GM19239 (cell line): ENCODE results near the gene KLHL36.

ENCODE experiments used
- DNase-seq: peaks from one replicate; pipeline ENCODE4 v3.0.0; 2011; ENCODE audit warnings: low spot score; ENCODE audit not compliant: insufficient read length
- FAIRE-seq: peaks from 2 replicates; lab custom pipeline; 2011; peaks lifted over from hg19 to GRCh38; lab: Jason Lieb, UNC

Gene KLHL36

GRCh38 chr16:84647828-84648594 is at the start of gene KLHL36:
TSS of gene KLHL36 (plus strand) at chr16:84648511. CDS start at chr16:84650868, 2,357 bp downstream.
- DNase-seq, result peak; percentile 98
- no peak for FAIRE-seq

DNA sequence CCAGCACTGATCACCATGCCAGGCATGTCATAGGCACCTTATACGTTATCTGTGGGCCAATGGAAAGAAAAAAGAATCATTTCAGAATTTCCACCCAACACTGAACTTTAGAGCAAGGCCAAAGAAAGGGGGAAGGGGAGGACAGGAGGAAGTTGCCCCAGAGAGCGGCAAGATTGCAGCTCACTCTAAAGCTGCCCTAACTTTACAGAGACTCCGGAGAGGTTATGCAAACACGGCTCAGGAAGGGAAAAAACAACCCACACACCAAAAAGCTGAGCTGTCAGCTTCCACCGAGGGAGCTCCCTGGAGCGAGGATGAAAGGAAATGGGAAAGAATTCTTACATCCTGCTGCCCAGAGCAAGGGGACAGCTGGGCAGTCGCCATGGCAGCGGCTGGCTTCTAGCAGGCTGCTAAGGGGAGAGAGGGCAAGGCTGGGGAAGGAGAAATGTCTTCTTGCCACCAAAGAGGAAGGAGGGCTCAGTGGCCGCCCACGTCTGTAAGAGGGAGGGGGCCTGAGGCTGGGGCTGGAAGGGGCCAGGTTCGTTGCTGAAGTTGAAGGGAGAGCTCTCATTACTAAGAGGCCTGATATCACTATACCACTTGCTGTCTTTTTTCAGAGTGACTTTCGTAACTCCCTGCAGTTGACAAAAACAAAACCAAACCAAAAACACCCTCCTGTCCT is 48.6 kb upstream of the KLHL36 start:
- FAIRE-seq (peak; percentile 84), DNase-seq (no peak)

DNA sequence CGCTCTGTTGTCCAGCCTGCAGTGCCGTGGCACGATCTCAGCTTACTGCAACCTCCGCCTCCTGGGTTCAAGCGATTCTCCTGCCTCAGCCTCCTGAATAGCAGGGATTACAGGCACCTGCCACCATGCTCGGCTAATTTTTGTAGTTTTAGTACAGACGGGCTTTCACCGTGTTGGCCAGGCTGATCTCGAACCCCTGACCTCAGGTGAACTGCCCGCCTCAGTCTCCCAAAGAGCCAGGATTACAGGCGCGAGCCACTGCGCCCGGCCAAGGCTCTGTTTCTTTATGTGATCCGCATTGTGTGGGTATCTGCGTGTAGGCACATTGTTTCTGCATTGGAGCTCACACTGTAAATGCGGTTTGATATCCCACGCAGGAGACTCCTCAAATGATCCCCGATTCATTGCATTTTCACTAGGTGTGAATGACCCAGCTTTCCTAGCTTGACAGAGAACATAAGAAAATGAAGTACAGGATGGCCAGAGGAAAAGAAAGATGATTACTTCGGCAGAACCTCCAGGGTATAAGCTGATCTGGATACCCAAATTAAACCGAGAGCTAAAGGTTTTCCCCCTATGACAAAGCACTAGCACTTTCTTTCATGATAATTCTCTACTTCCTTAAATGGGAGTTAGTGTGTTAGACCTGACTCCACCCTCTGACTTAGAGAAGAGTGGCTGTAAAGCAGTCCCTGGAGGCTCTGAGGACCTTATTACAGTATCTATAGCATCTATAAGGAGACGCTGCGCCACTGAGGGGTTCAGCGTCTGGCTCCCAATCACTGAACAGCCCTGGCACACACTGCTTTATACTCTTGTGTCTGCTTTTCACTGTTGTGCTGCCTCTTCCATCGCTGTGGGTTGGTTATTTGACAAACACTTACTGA is 47.7 kb upstream of the KLHL36 start:
- DNase-seq (peak; percentile 53), FAIRE-seq (peak; percentile 87)

- FAIRE-seq (no peak), DNase-seq (no peak)
Observed at GRCh38 chr16:84603140-84603816, 45.0 kb upstream of the KLHL36 start.

- FAIRE-seq (no peak), DNase-seq (no peak)
Observed at GRCh38 chr16:84603940-84604339, 44.4 kb upstream of the KLHL36 start.

GRCh38 chr16:84604477-84605013 is 43.8 kb upstream of the KLHL36 start:
- FAIRE-seq, result no peak
- no peak for DNase-seq

- DNase-seq (no peak), FAIRE-seq (peak; percentile 4)
Observed at GRCh38 chr16:84605339-84605848, 42.9 kb upstream of the KLHL36 start.

DNA sequence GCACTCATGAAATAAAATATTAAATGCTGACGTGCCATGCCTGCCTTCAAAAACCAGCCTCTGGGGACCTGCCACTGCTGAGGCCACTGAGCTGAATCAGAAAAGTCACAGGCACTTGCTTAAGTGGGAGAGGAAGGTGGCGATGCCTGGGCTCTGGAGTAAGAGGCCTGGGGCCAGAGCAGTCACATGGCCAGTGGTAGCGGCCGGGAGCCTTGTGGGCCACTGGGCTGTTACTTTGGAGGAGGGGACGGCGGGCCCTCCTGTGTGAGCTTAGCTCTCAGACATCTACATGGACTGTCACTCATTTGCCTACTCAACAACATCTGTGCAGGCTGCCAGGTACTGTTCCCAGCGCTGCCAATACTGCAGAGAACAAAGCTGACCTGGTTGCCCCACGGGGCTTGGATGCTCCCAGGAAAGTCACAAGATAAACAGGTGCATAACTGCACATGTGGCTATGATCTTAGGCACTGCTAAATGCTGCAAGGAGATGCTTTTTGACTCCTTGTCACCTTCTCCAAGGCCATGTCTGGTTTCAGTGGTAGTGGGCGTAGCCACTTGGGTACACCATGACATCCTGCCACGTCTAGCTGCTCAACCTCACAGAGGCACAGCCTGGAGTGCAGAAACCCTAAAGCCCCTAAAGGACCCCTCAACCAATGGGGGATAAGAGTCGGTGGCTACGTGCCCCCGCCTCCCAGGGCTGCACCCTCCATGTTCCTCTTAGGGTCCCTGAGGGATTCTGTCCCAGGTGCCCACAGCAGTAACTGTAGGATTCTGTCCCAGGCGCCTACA is 42.0 kb upstream of the KLHL36 start:
- no peak for DNase-seq
- FAIRE-seq, result no peak

DNA sequence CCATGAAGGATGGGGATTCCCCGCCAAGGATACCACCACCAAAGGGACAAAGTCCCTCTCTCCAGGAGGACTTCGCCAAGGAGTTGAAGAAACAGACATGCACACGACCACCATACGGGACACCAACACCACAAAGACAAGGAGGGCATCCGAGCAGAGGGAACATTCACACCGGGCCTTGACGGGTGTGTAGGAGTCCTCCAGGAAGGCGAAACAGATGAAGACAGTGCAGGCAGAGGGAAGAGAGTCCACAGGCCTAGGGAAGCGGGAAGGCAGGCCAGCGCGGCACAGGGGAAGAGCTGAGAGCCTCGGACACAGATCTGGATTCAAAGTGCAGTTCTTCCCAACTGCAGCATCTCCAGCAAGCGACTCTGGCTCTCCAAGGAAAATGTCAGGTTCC is 41.2 kb upstream of the KLHL36 start:
- FAIRE-seq (no peak), DNase-seq (no peak)

DNA sequence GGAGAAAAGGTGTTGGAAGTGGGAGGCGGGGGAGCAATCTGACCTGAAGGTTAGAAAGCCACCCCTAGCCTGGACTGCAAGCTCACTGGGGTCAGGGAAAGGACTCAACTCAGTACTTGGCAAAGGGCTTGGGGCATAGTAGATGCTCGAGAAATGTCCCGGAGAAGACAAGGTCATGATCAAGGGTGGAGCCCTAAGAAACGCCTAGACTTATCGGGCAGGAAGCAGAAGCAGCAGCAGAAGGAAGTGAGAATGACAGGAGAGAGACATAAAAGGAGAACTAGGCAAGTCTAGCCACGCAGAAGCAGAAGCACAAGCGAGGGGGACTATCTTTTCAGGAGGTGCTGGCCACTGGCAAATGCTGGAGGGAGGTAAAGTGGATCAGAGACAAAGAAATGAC is 40.6 kb upstream of the KLHL36 start:
- FAIRE-seq, result peak; percentile 93
- DNase-seq, result peak; percentile 52

DNA sequence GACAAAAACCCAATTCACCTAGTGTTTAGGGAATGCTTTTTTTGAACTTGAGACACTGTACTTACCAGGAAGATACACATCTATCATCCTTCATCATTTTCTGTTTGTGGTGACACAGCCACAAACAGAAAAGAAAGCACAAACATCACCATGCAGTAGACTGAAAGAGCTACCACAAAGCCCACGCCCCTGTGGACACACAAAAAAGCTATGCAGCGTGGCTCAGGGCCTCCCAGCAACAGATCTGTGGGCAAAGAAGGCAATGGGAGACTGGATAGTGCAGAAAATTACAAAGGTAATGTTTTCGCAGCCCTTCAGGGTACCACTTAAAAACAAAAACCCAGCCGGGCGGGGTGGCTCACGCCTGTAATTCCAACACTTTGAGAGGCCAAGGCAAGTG is 40.0 kb upstream of the KLHL36 start:
- DNase-seq, result no peak
- FAIRE-seq, result peak; percentile 44

DNA sequence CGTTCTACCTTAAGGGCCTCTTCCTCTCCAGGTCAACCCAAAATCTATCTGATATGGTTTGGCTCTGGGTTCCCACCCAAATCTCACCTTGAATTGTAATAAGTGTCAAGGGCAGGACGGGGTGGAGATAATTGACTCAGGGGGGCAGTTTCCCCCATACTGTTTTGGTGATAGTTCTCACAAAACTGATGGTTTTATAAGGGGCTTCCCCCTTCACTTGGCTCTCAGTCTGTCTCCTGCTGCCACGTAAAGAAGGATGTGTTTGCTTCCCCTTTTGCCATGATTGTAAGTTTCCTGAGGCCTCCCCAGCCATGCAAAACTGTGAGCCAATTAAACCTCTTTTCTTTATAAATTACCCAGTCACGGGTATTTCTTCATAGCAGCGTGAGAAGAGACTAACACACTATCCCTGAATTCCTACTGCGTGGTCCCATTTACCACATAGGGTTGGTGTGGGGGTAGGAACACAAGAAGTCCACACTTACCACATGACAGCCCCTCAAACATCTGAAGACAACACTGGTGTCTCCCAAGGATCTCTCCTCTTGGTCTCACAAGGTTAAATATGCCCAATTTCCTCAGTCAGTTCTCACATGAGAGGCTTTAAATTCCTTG is 38.6 kb upstream of the KLHL36 start:
- DNase-seq (no peak), FAIRE-seq (no peak)

- DNase-seq (no peak), FAIRE-seq (no peak)
Observed at GRCh38 chr16:84610376-84610775, 37.9 kb upstream of the KLHL36 start.

DNA sequence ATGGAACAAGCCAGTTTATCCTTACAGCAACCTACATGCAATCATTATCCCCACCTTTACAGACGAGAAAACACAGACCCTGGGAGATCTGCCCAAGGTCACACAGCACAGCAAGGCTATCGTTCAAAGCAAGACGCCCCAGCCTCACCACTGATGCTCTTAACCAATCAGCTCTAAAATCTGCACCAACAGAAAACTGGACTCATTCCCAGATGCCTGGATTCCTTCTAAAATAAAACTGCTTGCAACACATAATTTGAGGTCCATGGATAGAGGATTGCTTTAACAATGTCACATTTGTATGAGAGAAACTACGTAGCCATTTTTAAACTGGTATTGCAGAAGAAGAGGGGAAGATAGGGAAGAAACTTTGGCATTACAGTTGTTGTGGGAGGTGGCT is 37.3 kb upstream of the KLHL36 start:
- FAIRE-seq, result no peak
- DNase-seq, result no peak

- DNase-seq (no peak), FAIRE-seq (no peak)
Observed at GRCh38 chr16:84612686-84613085, 35.6 kb upstream of the KLHL36 start.

GRCh38 chr16:84613408-84614072 is 34.8 kb upstream of the KLHL36 start:
- DNase-seq (no peak), FAIRE-seq (no peak)

DNA sequence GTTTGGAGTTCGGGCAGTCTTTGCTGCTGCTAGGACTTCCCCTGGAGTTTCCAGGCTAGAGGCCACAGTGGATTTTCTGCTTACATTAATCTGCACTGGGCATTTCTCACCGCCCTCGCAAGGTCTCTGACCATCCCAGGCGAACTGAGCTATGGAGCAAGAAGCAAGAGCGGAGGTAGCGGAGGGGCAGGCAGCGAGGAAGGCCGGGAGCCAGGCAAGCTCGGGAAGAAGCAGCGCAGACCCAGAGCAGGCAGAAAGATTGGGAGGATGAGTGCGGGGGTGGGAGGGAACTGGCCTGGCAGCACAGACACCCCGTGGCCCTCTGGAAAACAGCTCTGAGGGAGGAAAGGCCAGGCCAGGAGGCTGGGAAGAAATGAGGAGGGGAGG is 34.2 kb upstream of the KLHL36 start:
- no peak for FAIRE-seq
- DNase-seq, result no peak

GRCh38 chr16:84614623-84614967 is 33.7 kb upstream of the KLHL36 start:
- FAIRE-seq (no peak), DNase-seq (no peak)
